ENCODE data around the gene HTR3C.
A peak's percentile ranks its signal among the peaks of the same experiment; 100 is the strongest.
"Not testable (repeated sequence)": the region's sequence is repeated elsewhere in the genome, so short reads cannot be mapped to it uniquely, and the experiment has no call there.

HTR3C gene

DNA sequence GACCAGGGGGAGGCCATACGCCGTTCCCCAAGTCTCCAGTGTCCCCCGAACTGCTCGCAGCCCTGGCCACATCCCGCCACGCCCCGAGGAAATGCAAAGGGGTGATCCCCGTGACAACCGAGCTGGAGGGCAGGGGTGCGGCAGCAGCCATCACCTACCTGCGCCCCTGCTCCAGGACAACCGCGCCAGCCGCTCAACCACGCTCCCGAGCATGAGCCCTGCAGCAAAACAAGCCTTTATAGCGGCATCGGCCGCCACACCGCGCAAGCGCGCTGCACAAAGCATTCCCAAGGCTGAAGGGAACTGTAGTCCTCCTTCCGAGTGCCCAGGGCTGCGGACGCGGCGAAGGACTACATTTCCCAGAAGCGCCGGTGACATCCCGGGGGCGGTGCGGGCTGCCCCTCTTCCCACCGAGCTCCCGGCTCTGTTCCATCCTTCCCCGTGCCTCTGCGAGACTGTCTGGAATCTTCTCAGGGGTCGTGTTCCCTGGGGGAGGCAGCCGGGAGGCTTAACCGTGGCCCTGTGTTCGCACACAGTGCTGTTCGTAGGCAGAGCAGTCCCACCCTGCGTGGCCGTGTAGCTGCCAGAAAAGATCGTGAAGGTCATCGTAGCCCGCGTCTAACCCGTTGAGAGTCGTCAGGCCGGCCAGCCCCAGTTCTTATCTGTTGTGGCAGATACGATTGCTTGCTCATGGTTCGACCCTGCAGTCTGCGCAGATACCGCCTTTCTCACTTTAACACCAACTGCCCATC lies 35.0 kb upstream of the HTR3C start, which contains the start of gene ABCC5:
Gene ABCC5, minus strand, starts transcription at position 213 of the 752 bp plus-strand sequence. CDS start 3,492 bp downstream, outside the sequence.
- Histone ChIP-seq H3K4me3 (ENCODE audit: control insufficient read depth in 1 of 7, extremely low read depth in 1 of 7, insufficient read depth in 4 of 7, low read depth in 2 of 7, low read length in 6 of 7) (peak within 1 kb of the TSS; percentile 94 to 99 (median 99)), H3K27ac (ENCODE audit: insufficient read depth in 1 of 2, low read depth in 1 of 2, low read length in 2 of 2, poor library complexity in 1 of 2, severe bottlenecking in 2 of 2) (peak within 1 kb of the TSS; percentile 37 to 83), H3K36me3 (ENCODE audit: control insufficient read depth in 4 of 4, insufficient read depth in 4 of 4, low read length in 3 of 4) (peaks cover 0 to 8% (median 2%) of the 10 kb centered on the region in 4 experiments), H3K9me3 (ENCODE audit: control extremely low read depth in 1 of 5, control insufficient read depth in 4 of 5, insufficient read depth in 2 of 5, low read depth in 1 of 5, low read length in 4 of 5) (no peaks in the 10 kb centered on the region), H3K27me3 (replicated peaks in 2 of 5; ENCODE audit: control insufficient read depth in 4 of 5, insufficient read depth in 5 of 5, low read length in 4 of 5) (peaks cover 0 to 9% (median 0%) of the 10 kb centered on the region in 5 experiments), H3K4me1 (ENCODE audit: control extremely low read depth in 1 of 4, control insufficient read depth in 4 of 4, insufficient read depth in 4 of 4, low read length in 3 of 4) (peaks cover 4 to 29% (median 28%) of the 10 kb centered on the region in 4 experiments)
- ChIA-PET POLR2A (interaction anchor here (0.6 to 1.0 kb wide), 4 partner anchors 30 to 446 kb away, joined by 3 to 9 read pairs (median 3); no protein-coding TSS in a partner anchor), CTCF (interaction anchor here (0.6 to 2.3 kb wide), 11 partner anchors 10 to 122 kb away, joined by 3 to 13 read pairs (median 3); partner anchors contain the start of gene EIF2B5)
- DNase-seq: peak; percentile 84 to 91 (median 89)
- WGBS (ENCODE audit: insufficient coverage): 0% methylated on average over 47 of the region's 55 CpGs

- Histone ChIP-seq H3K27ac (ENCODE audit: insufficient read depth in 1 of 2, low read depth in 1 of 2, low read length in 2 of 2, poor library complexity in 1 of 2, severe bottlenecking in 2 of 2) (peak overlapping the region; percentile 37 to 83), H3K4me1 (ENCODE audit: control extremely low read depth in 1 of 4, control insufficient read depth in 4 of 4, insufficient read depth in 4 of 4, low read length in 3 of 4) (peaks cover 4 to 30% (median 28%) of the 10 kb centered on the region in 4 experiments), H3K27me3 (replicated peaks in 2 of 5; ENCODE audit: control insufficient read depth in 4 of 5, insufficient read depth in 5 of 5, low read length in 4 of 5) (peaks cover 0 to 9% (median 0%) of the 10 kb centered on the region in 5 experiments), H3K9me3 (ENCODE audit: control extremely low read depth in 1 of 5, control insufficient read depth in 4 of 5, insufficient read depth in 2 of 5, low read depth in 1 of 5, low read length in 4 of 5) (no peaks in the 10 kb centered on the region), H3K36me3 (ENCODE audit: control insufficient read depth in 4 of 4, insufficient read depth in 4 of 4, low read length in 3 of 4) (peaks cover 0 to 6% (median under 1%) of the 10 kb centered on the region in 4 experiments), H3K4me3 (ENCODE audit: control insufficient read depth in 1 of 7, extremely low read depth in 1 of 7, insufficient read depth in 4 of 7, low read depth in 2 of 7, low read length in 6 of 7) (peak overlapping the region; percentile 94 to 99 (median 99))
- CTCF ChIA-PET: interaction anchor here (0.7 to 2.3 kb wide), 8 partner anchors 11 to 193 kb away, joined by 3 to 13 read pairs (median 3); partner anchors contain the start of genes EIF2B5 and MAP6D1
- WGBS (ENCODE audit: insufficient coverage): 93% methylated on average over 10 of the region's 21 CpGs
- POLR2A ChIA-PET: interaction anchor here (0.6 to 1.0 kb wide), 4 partner anchors 12 to 447 kb away, joined by 3 to 9 read pairs (median 3); no protein-coding TSS in a partner anchor
- no peak for DNase-seq
Measured at GRCh38 chr3:184018424-184018973, 34.3 kb upstream of the HTR3C start.

- peak overlapping the region; percentile 33 to 56 for H3K27ac ChIP-seq (ENCODE audit: insufficient read depth in 1 of 2, low read depth in 1 of 2, low read length in 2 of 2, poor library complexity in 1 of 2, severe bottlenecking in 2 of 2)
- peak; percentile 83 to 94 (median 87) for DNase-seq
- ChIA-PET POLR2A (no interaction called here), CTCF (interaction anchor here (0.8 to 0.9 kb wide), 3 partner anchors 20 to 138 kb away, joined by 3 read pairs; partner anchors contain the start of gene PARL)
- WGBS (ENCODE audit: insufficient coverage): no CpG with 5 or more reads among the region's 7 CpGs
- no peaks in the 10 kb centered on the region for H3K36me3 ChIP-seq (ENCODE audit: control insufficient read depth in 4 of 4, insufficient read depth in 4 of 4, low read length in 3 of 4)
- peaks cover 0 to 8% (median 2%) of the 10 kb centered on the region in 5 experiments for H3K27me3 ChIP-seq (replicated peaks in 2 of 5; ENCODE audit: control insufficient read depth in 4 of 5, insufficient read depth in 5 of 5, low read length in 4 of 5)
- H3K4me3 ChIP-seq (ENCODE audit: control insufficient read depth in 1 of 7, extremely low read depth in 1 of 7, insufficient read depth in 4 of 7, low read depth in 2 of 7, low read length in 6 of 7): peak overlapping the region in 5 of 7 experiments; percentile 20 to 64 (median 41)
- no peaks in the 10 kb centered on the region for H3K9me3 ChIP-seq (ENCODE audit: control extremely low read depth in 1 of 5, control insufficient read depth in 4 of 5, insufficient read depth in 2 of 5, low read depth in 1 of 5, low read length in 4 of 5)
- H3K4me1 ChIP-seq (ENCODE audit: control extremely low read depth in 1 of 4, control insufficient read depth in 4 of 4, insufficient read depth in 4 of 4, low read length in 3 of 4): peaks cover 4 to 22% (median 20%) of the 10 kb centered on the region in 4 experiments
Measured at GRCh38 chr3:184022323-184022722, 30.5 kb upstream of the HTR3C start.

DNA sequence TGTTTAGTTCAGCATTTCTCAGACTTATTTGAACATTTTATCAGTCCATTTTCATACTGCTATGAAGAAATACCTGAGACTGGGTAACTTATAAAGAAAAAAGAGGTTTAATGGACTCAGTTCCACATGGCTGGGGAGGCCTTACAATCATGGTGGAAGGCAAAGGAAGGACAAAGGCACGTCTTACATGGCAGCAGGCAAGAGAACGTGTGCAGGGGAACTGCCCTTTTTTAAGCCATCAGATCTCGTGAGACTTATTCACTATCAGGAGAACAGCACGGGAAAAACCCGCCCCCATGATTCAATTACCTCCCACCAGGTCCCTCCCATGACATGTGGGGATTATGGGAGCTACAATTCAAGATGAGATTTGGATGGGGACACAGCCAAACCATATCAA lies 27.6 kb upstream of the HTR3C start:
- H3K36me3 ChIP-seq (ENCODE audit: control insufficient read depth in 4 of 4, insufficient read depth in 4 of 4, low read length in 3 of 4); H3K4me3 ChIP-seq (ENCODE audit: control insufficient read depth in 1 of 7, extremely low read depth in 1 of 7, insufficient read depth in 4 of 7, low read depth in 2 of 7, low read length in 6 of 7); H3K27me3 ChIP-seq (replicated peaks in 2 of 5; ENCODE audit: control insufficient read depth in 4 of 5, insufficient read depth in 5 of 5, low read length in 4 of 5); H3K27ac ChIP-seq (ENCODE audit: insufficient read depth in 1 of 2, low read depth in 1 of 2, low read length in 2 of 2, poor library complexity in 1 of 2, severe bottlenecking in 2 of 2); POLR2A ChIA-PET; H3K9me3 ChIP-seq (ENCODE audit: control extremely low read depth in 1 of 5, control insufficient read depth in 4 of 5, insufficient read depth in 2 of 5, low read depth in 1 of 5, low read length in 4 of 5); DNase-seq: not testable (repeated sequence)
- peaks cover 4 to 14% (median 13%) of the 10 kb centered on the region in 4 experiments for H3K4me1 ChIP-seq (ENCODE audit: control extremely low read depth in 1 of 4, control insufficient read depth in 4 of 4, insufficient read depth in 4 of 4, low read length in 3 of 4)
- CTCF ChIA-PET: interaction anchor here (1.5 to 1.9 kb wide), 2 partner anchors 11 to 128 kb away, joined by 4 read pairs; no protein-coding TSS in a partner anchor
- 80% methylated on average over 1 of the region's 5 CpGs for WGBS (ENCODE audit: insufficient coverage)

- H3K27ac ChIP-seq (ENCODE audit: insufficient read depth in 1 of 2, low read depth in 1 of 2, low read length in 2 of 2, poor library complexity in 1 of 2, severe bottlenecking in 2 of 2); H3K4me3 ChIP-seq (ENCODE audit: control insufficient read depth in 1 of 7, extremely low read depth in 1 of 7, insufficient read depth in 4 of 7, low read depth in 2 of 7, low read length in 6 of 7); DNase-seq; H3K4me1 ChIP-seq (ENCODE audit: control extremely low read depth in 1 of 4, control insufficient read depth in 4 of 4, insufficient read depth in 4 of 4, low read length in 3 of 4); H3K36me3 ChIP-seq (ENCODE audit: control insufficient read depth in 4 of 4, insufficient read depth in 4 of 4, low read length in 3 of 4); H3K27me3 ChIP-seq (replicated peaks in 2 of 5; ENCODE audit: control insufficient read depth in 4 of 5, insufficient read depth in 5 of 5, low read length in 4 of 5); H3K9me3 ChIP-seq (ENCODE audit: control extremely low read depth in 1 of 5, control insufficient read depth in 4 of 5, insufficient read depth in 2 of 5, low read depth in 1 of 5, low read length in 4 of 5); POLR2A ChIA-PET; CTCF ChIA-PET: not testable (repeated sequence)
- WGBS (ENCODE audit: insufficient coverage): 100% methylated on average over 1 of the region's 1 CpG
Measured at GRCh38 chr3:184028275-184028890, 24.5 kb upstream of the HTR3C start.

DNA sequence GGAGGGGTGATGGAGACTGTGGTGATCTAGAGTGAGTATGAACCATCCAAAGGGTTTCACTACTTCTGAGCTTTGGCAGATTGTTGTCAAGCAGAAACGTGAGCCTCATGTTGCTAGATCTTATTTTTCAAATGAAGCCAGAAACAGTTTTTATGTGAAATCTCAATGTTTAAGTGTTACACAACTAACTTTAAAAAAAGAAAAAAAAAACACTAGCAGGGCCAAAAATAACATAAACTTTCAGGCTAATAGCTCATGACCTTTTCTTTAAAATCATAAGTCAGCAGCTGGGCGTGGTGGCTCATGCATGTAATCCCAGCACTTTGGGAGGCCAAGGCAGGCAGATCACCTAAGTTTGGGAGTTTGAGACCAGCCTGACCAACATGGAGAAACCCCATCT lies 23.4 kb upstream of the HTR3C start:
- Histone ChIP-seq H3K9me3 (ENCODE audit: control extremely low read depth in 1 of 5, control insufficient read depth in 4 of 5, insufficient read depth in 2 of 5, low read depth in 1 of 5, low read length in 4 of 5) (no peaks in the 10 kb centered on the region), H3K4me1 (ENCODE audit: control extremely low read depth in 1 of 4, control insufficient read depth in 4 of 4, insufficient read depth in 4 of 4, low read length in 3 of 4) (no peaks in the 10 kb centered on the region), H3K27me3 (replicated peaks in 2 of 5; ENCODE audit: control insufficient read depth in 4 of 5, insufficient read depth in 5 of 5, low read length in 4 of 5) (peaks cover 0 to 3% (median 0%) of the 10 kb centered on the region in 5 experiments), H3K4me3 (ENCODE audit: control insufficient read depth in 1 of 7, extremely low read depth in 1 of 7, insufficient read depth in 4 of 7, low read depth in 2 of 7, low read length in 6 of 7) (no peak overlapping the region), H3K27ac (ENCODE audit: insufficient read depth in 1 of 2, low read depth in 1 of 2, low read length in 2 of 2, poor library complexity in 1 of 2, severe bottlenecking in 2 of 2) (no peak overlapping the region), H3K36me3 (ENCODE audit: control insufficient read depth in 4 of 4, insufficient read depth in 4 of 4, low read length in 3 of 4) (no peaks in the 10 kb centered on the region)
- POLR2A ChIA-PET: interaction anchor here (0.6 kb wide), 1 partner anchor 134 kb away, joined by 3 read pairs; no protein-coding TSS in a partner anchor
- CTCF ChIA-PET: interaction anchor here (0.9 to 1.7 kb wide), 3 partner anchors 11 to 18 kb away, joined by 3 to 5 read pairs (median 3); partner anchors contain the start of gene ABCC5
- WGBS (ENCODE audit: insufficient coverage): 89% methylated on average over 1 of the region's 2 CpGs
- DNase-seq: no peak

Data from common myeloid progenitor, CD34-positive (primary cell).